Measurements from ENCODE around the gene NEO1.
"Not testable (repeated sequence)": the region's sequence is repeated elsewhere in the genome, so short reads cannot be mapped to it uniquely, and the experiment has no call there.

Gene NEO1

DNA sequence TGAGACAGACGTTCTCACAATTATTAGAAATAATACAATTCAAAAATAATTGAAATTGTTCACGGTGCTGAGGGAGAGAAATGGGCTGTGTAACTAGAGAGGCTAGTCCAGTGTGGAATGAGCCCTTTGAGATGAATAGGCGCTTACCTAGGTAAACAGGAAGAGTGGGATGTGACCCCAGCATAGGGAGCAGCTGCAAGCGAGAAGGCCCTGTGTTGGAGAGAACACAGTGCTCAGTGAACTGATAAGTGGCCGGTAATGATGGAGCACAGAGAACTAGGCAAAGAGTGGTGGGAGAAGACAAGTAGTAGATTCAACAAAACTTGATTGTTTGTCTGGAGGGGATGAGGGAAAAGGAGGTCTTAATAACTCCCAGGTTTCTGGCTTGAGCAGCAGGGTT lies 212.6 kb downstream of the NEO1 start:
- DNase-seq (ENCODE audit: low spot score) = no peak

GRCh38 chr15:73265536-73266153 lies 213.4 kb downstream of the NEO1 start:
- DNase-seq (ENCODE audit: low spot score) = peak; percentile 77

- no peak for DNase-seq (ENCODE audit: low spot score)
These were observed 216.2 kb downstream of the NEO1 start for GRCh38 chr15:73268457-73268856.

DNA sequence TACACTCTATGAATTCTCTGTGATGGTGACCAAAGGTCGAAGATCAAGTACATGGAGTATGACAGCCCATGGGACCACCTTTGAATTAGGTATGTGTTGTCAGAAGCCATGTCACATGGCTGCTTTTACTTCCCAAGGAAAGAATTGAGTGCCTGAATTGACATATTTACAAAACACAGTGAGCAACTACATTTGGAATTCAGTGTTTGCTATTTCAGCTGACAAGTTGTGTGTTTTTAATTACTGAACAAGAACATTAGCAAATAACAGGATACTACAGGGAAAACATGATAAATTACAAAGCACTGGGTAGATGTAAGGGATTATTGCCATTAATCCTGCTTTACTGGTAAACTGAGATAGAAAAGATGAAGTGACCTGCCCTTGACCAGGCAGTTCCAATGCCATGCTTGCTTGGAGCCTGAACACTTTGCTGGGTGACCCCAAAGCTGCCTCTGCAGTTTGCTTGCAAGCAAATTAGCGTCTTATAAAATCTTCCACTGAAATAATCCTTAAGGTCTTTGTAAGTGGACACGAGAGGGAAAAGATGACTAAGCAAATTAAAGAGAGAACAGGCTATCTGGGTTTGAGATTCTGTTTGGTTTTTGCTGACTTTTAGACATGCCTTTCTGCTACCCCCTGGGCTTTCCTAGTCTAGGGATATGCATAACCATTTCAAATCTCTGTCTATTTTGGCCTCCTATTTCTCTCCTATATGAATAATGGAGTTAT lies 218.3 kb downstream of the NEO1 start:
- no peak for DNase-seq (ENCODE audit: low spot score)

- DNase-seq (ENCODE audit: low spot score) = peak; percentile 72
These were observed 221.1 kb downstream of the NEO1 start for GRCh38 chr15:73273181-73274002.

GRCh38 chr15:73275862-73276261 lies 223.6 kb downstream of the NEO1 start:
- DNase-seq (ENCODE audit: low spot score) = no peak

GRCh38 chr15:73282567-73283365 lies 230.5 kb downstream of the NEO1 start:
- DNase-seq (ENCODE audit: low spot score) = no peak

DNA sequence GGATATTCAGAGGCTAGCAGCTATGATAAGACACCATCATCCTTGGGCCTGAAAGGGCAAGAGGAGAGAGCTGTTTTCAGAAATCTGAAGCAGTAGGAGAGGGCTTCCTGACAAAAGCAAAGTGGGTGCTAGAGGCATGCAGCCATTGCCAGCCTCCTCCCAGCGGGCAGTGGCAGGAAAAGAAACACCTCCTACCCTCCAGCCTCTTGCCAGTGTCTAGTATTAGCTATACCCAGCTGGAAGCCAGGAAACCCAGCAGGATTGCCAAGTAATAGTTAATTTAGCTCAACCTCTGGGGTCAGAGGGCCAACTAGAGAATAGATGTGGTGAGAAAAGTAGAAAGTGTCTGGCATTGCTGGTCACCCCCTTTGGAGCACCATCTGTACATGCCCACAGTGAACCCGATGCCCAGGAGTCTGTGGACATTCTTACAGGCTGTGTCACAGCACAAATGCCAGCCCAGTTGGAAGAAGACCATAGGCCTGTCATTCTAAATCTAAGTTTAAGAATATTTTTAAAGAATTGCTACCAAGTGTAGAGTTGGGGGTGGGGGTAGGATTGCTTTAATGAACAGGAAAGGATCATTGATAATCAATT lies 231.2 kb downstream of the NEO1 start:
- DNase-seq (ENCODE audit: low spot score) = no peak

- no peak for DNase-seq (ENCODE audit: low spot score)
These were observed 231.9 kb downstream of the NEO1 start for GRCh38 chr15:73284090-73284716.

- DNase-seq (ENCODE audit: low spot score) = no peak
These were observed 234.0 kb downstream of the NEO1 start for GRCh38 chr15:73286311-73286710.

- no peak for DNase-seq (ENCODE audit: low spot score)
These were observed 234.8 kb downstream of the NEO1 start for GRCh38 chr15:73287019-73287418.

- no peak for DNase-seq (ENCODE audit: low spot score)
These were observed 239.2 kb downstream of the NEO1 start for GRCh38 chr15:73291441-73291840.

- DNase-seq (ENCODE audit: low spot score) = no peak
These were observed 241.5 kb downstream of the NEO1 start for GRCh38 chr15:73293773-73294172.

GRCh38 chr15:73295630-73296286 lies 243.5 kb downstream of the NEO1 start:
- no peak for DNase-seq (ENCODE audit: low spot score)

DNA sequence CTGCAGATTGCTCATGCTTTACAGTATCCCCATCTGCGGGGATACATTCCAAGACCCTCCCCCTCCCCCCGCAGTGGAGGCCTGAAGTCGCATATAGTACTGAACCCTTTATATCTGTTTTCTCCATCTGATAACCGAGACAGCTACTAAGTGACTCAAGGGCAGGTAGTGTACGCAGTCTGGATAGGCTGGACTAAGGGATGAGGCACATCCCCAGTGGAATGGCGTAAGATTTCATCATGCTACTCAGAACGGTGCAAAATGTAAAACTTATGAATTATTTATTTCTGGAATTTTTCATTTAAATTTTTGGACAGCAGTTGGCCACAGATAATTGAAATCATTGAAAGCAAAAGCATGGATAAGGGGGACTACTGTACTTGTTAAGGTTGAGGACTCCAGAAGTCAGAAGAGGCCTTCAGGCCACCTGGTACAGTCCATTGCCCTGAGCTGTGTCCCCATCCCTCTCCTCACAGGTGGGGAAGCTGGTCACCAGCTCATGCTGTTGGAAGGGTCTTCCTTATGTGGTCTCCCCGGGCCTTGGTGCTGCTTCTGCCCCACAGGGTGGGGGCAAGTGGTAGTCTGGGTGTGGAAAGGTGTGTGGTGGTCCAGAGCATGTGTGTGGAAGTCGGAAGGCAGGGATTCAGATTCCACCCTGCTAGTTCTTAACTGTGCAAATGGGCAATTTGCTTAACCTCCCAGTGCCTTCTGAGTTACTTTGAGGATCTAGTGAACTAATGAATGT lies 244.5 kb downstream of the NEO1 start:
- DNase-seq (ENCODE audit: low spot score) = no peak

- no peak for DNase-seq (ENCODE audit: low spot score)
These were observed 246.4 kb downstream of the NEO1 start for GRCh38 chr15:73298522-73299245.

- DNase-seq (ENCODE audit: low spot score) = not testable (repeated sequence)
These were observed 248.0 kb downstream of the NEO1 start for GRCh38 chr15:73300286-73300685.

DNA sequence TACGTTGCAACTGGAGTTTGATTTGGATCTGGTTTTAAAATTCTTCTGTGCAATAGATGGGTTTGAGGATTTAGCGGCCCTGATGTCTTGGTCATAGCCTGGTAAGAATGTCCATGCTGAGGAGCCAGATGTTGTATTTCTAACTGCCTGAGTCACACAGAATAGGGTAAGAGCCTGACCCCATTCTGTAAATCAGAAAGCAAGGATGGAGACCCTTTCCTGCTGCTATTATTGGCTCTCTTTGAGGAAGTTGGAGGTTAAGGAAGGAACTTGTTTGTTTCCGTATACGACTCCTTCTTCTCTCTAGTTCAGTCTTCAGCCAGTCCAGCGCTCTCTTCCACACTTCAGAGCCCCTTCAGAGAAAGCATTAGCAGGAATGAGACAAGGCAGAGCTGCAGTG lies 251.4 kb downstream of the NEO1 start:
- no peak for DNase-seq (ENCODE audit: low spot score)
